A673 (cell line): ENCODE data around the gene UBAP1L. TPM values are rescaled to one million over a fixed set of nuclear protein-coding genes. Genes with fewer than 3 reads are reported as not detected.
"Not testable (repeated sequence)": the region's sequence is repeated elsewhere in the genome, so short reads cannot be mapped to it uniquely, and the experiment has no call there.

Source experiments
- BruUV-seq: library from RNA; stranded (reverse); fragments of 400-500 nt; replicated peaks from 2 replicates; lab custom pipeline; 2021; lab: Mats Ljungman, UMichigan
- CTCF ChIA-PET: fragments of 300-600 bp; sonication (Branson Sonifier 250); formaldehyde crosslinking; loops from one replicate; lab custom pipeline; 2022; ENCODE audit warnings: antibody characterized with exemption; lab: Charles Lee
- POLR2A ChIA-PET: fragments of 300-600 bp; sonication (Branson Sonifier 250); formaldehyde crosslinking; loops from one replicate; lab custom pipeline; 2022; ENCODE audit warnings: antibody characterized with exemption; ENCODE audit not compliant: low non-redundant PET; lab: Charles Lee
- DNase-seq: peaks from one replicate; pipeline ENCODE4 v3.0.0-alpha.2; 2015; ENCODE audit warnings: low spot score
- H3K27ac ChIP-seq: fragments of 200-600 bp; sonication (generic); 2 replicates; pipeline ENCODE4 v1.5.1; 2016; ENCODE audit warnings: mixed run types, low read depth, mild to moderate bottlenecking, mixed read lengths, antibody characterized with exemption, low read length; ENCODE audit not compliant: poor library complexity, severe bottlenecking
- H3K27me3 ChIP-seq: fragments of 200-600 bp; sonication (generic); replicated peaks from 2 replicates; pipeline ENCODE4 v1.6.1; 2017; ENCODE audit warnings: mixed run types, low read depth, mild to moderate bottlenecking, mixed read lengths, antibody characterized with exemption, low read length; ENCODE audit not compliant: insufficient read depth, poor library complexity
- H3K36me3 ChIP-seq: fragments of 200-600 bp; sonication (generic); 2 replicates; pipeline ENCODE4 v1.6.1; 2016; ENCODE audit warnings: mixed run types, mild to moderate bottlenecking, mixed read lengths, antibody characterized with exemption, low read length; ENCODE audit not compliant: insufficient read depth, poor library complexity, severe bottlenecking
- H3K4me1 ChIP-seq: fragments of 200-600 bp; sonication (generic); 2 replicates; pipeline ENCODE4 v1.6.1; 2017; ENCODE audit warnings: mixed run types, mild to moderate bottlenecking, mixed read lengths, antibody characterized with exemption, low read length; ENCODE audit not compliant: insufficient read depth, poor library complexity, severe bottlenecking
- H3K4me3 ChIP-seq: fragments of 200-600 bp; sonication (generic); 2 replicates; pipeline ENCODE4 v1.5.1; 2016; ENCODE audit warnings: low read depth, mixed run types, mild to moderate bottlenecking, mixed read lengths, low read length; ENCODE audit not compliant: poor library complexity, severe bottlenecking
- H3K9me3 ChIP-seq: fragments of 200-600 bp; sonication (generic); 2 replicates; pipeline ENCODE4 v1.6.1; 2016; ENCODE audit warnings: mixed run types, low read depth, mild to moderate bottlenecking, mixed read lengths, antibody characterized with exemption, low read length; ENCODE audit not compliant: poor library complexity, severe bottlenecking
- EZH2 ChIP-seq: fragments of 200-600 bp; sonication (generic); IDR thresholded peaks from 2 replicates; pipeline ENCODE4 v1.6.1; 2017; ENCODE audit warnings: borderline replicate concordance, low read depth, mild to moderate bottlenecking, mixed read lengths, antibody characterized with exemption, low read length; ENCODE audit not compliant: poor library complexity, severe bottlenecking
- intact Hi-C: fragments of 100-400 bp; cut with micrococcal nuclease; formaldehyde crosslinking; loops from one replicate; pipeline ENCODE4 v1.10.0; 2022; ENCODE audit not compliant: unreplicated experiment
- total RNA-seq: library from RNA; stranded (reverse); gene quantifications from 2 replicates; pipeline ENCODE4 v1.2.3, GENCODE V29; 2021
- TF ChIP-seq, protein P1 (sequence below): fragments of 300-800, 200-600 bp; sonication (generic); conservative IDR thresholded peaks from 2 replicates; pipeline ENCODE4 v1.5.1; 2017; ENCODE audit warnings: low read depth, mild to moderate bottlenecking, antibody characterized with exemption, low read length, moderate library complexity, mixed read lengths

The UBAP1L gene
- total RNA-seq, 1 experiment from 2014 or later, result 3.9 TPM

DNA sequence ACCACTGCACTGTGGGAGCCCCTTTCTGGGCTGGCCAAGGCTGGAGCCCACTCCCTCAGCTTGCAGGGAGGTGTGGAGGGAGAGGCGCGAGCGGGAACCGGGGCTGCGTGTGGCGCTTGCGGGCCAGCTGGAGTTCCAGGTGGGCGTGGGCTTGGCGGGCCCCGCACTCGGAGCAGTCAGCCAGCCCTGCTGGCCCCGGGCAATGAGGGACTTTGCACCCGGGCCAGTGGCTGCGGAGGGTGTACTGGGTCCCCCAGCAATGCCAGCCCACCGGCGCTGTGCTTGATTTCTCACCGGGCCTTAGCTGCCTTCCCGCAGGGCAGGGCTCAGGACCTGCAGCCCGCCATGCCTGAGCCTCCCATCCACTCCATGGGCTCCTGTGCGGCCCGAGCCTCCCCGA, 40.1 kb downstream of the UBAP1L start:
- POLR2A ChIA-PET, BruUV-seq, H3K4me3 ChIP-seq, CTCF ChIA-PET, DNase-seq, H3K9me3 ChIP-seq, H3K4me1 ChIP-seq, intact Hi-C loops, H3K27ac ChIP-seq, H3K27me3 ChIP-seq, H3K36me3 ChIP-seq: not testable (repeated sequence)

DNA sequence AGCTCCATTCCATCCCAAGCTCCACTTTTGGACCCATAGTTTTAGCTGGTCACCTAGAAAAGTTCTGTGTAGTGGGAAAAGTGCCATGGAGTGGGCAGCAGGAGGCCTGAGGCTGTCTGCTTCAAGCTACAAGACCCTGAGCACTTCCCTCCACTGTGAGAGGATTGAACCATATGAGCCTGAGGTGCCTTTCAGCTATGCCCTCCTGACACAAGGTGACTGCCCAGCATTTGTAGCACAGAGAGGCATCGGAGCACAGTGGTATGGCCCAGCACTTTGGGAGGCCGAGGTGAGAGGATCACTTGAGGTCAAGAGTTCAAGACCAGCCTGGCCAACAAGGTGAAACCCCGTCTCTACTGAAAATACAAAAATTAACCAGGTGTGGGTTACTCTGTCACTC, 42.4 kb downstream of the UBAP1L start:
- no peaks in the 10 kb centered on the region for H3K9me3 ChIP-seq
- no TSS peak for BruUV-seq
- peaks cover 9% of the 10 kb centered on the region for H3K4me1 ChIP-seq
- no peak overlapping the region for H3K4me3 ChIP-seq
- POLR2A ChIA-PET, result no interaction called here
- no peak for DNase-seq
- intact Hi-C loops, result no loop called here
- CTCF ChIA-PET, result no interaction called here
- no peak overlapping the region for H3K27ac ChIP-seq
- no peaks in the 10 kb centered on the region for H3K36me3 ChIP-seq
- TF ChIP-seq, protein P1, sequence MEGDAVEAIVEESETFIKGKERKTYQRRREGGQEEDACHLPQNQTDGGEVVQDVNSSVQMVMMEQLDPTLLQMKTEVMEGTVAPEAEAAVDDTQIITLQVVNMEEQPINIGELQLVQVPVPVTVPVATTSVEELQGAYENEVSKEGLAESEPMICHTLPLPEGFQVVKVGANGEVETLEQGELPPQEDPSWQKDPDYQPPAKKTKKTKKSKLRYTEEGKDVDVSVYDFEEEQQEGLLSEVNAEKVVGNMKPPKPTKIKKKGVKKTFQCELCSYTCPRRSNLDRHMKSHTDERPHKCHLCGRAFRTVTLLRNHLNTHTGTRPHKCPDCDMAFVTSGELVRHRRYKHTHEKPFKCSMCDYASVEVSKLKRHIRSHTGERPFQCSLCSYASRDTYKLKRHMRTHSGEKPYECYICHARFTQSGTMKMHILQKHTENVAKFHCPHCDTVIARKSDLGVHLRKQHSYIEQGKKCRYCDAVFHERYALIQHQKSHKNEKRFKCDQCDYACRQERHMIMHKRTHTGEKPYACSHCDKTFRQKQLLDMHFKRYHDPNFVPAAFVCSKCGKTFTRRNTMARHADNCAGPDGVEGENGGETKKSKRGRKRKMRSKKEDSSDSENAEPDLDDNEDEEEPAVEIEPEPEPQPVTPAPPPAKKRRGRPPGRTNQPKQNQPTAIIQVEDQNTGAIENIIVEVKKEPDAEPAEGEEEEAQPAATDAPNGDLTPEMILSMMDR, result no peak
- no peak for TF ChIP-seq EZH2
- H3K27me3 ChIP-seq, result no peaks in the 10 kb centered on the region

DNA sequence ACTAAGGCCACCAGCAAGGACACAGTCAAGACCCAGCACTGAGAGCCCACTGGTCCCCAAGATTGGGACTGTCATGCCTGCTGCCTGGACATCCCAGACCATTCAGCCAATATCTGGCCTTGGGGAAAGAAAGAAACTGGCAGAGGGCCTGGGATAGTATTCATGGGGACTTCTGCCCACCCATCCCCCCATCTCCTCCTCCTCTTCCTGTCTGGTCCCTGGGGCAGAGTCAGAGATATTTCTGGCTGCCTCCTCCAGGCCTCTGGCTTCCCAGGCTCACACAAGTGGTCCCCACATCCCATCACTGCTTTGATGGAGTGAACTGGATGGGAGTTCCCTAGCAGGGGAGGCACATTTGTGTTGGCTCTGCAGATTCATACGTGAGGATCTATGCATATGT, 43.0 kb downstream of the UBAP1L start:
- no TSS peak for BruUV-seq
- Histone ChIP-seq H3K4me3 (no peak overlapping the region), H3K27me3 (no peaks in the 10 kb centered on the region), H3K4me1 (peaks cover 14% of the 10 kb centered on the region), H3K36me3 (no peaks in the 10 kb centered on the region), H3K27ac (no peak overlapping the region), H3K9me3 (no peaks in the 10 kb centered on the region)
- intact Hi-C loops, result no loop called here
- no peak for DNase-seq
- CTCF ChIA-PET, result no interaction called here
- POLR2A ChIA-PET, result no interaction called here
- TF ChIP-seq, protein P1, result no peak
- no peak for TF ChIP-seq EZH2

DNA sequence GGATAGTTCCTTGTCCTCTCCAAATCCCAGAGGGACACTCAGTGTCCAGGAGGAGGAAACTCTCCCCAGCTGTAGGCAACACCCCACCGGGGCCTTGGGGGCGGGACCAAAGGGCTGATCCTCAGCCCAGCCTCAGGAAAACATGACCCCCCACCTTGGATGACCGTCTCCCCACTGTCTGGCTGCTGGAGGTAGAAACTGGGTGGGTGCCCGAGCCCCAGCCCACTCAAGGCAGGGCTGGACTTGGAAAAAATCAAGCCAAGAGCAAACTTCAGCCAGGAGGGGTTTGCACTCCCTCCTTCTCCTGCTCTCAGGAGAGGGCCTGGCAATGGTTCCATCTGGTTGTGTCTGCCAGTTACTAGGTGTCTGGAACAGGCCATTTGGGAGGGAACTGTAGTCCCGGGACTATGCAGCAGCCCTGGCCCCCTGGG, 43.6 kb downstream of the UBAP1L start:
- H3K36me3 ChIP-seq, result no peaks in the 10 kb centered on the region

More for the DNA sequence above, 43.6 kb downstream of the UBAP1L start:
- TF ChIP-seq EZH2, result no peak
- TF ChIP-seq, protein P1, result no peak
- intact Hi-C loops, result no loop called here
- POLR2A ChIA-PET, result no interaction called here
- Histone ChIP-seq H3K4me1 (peaks cover 14% of the 10 kb centered on the region), H3K4me3 (no peak overlapping the region), H3K27me3 (no peaks in the 10 kb centered on the region), H3K27ac (no peak overlapping the region), H3K9me3 (no peaks in the 10 kb centered on the region)
- no TSS peak for BruUV-seq
- DNase-seq, result no peak
- CTCF ChIA-PET, result no interaction called here
